Small intestine (tissue), 7 donors: ENCODE data around the gene ACMSD. TPM values are rescaled to one million over a fixed set of nuclear protein-coding genes. Genes with fewer than 3 reads are reported as not detected.
"Not testable (repeated sequence)": the region's sequence is repeated elsewhere in the genome, so short reads cannot be mapped to it uniquely, and the experiment has no call there.

ENCODE experiments used
- DNase-seq, 2 donors: peaks; one replicate each; pipeline versions ENCODE4 v3.0.0 to v3.0.0-alpha.2; 2013
- FAIRE-seq: peaks from 2 replicates; lab custom pipeline; 2012; peaks lifted over from hg19 to GRCh38; lab: Jason Lieb, UNC
- H3K27ac ChIP-seq, 3 donors: one replicate each; pipeline ENCODE4 v1.5.1; 2013; ENCODE audit warnings: low read length in 2 of 3, mild to moderate bottlenecking in 2 of 3, control low read depth in 1 of 3, inconsistent platforms in 1 of 3, low read depth in 1 of 3, moderate library complexity in 1 of 3
- H3K27me3 ChIP-seq, 3 donors: one replicate each; pipeline ENCODE4 v1.6.1; 2013; ENCODE audit warnings: low read length in 3 of 3, inconsistent platforms in 1 of 3; ENCODE audit not compliant: control insufficient read depth in 3 of 3, insufficient read depth in 3 of 3
- H3K36me3 ChIP-seq, 3 donors: one replicate each; pipeline ENCODE4 v1.6.1; 2013; ENCODE audit warnings: low read length in 3 of 3, inconsistent platforms in 1 of 3, low read depth in 1 of 3, mild to moderate bottlenecking in 1 of 3, moderate library complexity in 1 of 3; ENCODE audit not compliant: control insufficient read depth in 3 of 3, insufficient read depth in 2 of 3
- H3K4me1 ChIP-seq, 3 donors: one replicate each; pipeline ENCODE4 v1.6.1; 2013; ENCODE audit warnings: low read length in 2 of 3, inconsistent platforms in 1 of 3, low read depth in 1 of 3, mild to moderate bottlenecking in 1 of 3, moderate library complexity in 1 of 3; ENCODE audit not compliant: control insufficient read depth in 3 of 3, insufficient read depth in 2 of 3
- H3K4me3 ChIP-seq, 3 donors: one replicate each; pipeline ENCODE4 v1.5.1; 2013; ENCODE audit warnings: low read length in 3 of 3, control low read depth in 1 of 3, inconsistent platforms in 1 of 3, low read depth in 1 of 3, mild to moderate bottlenecking in 1 of 3, moderate library complexity in 1 of 3
- H3K9me3 ChIP-seq, 2 donors: one replicate each; pipeline ENCODE4 v1.6.1; 2013; ENCODE audit warnings: low read depth in 1 of 2, low read length in 1 of 2; ENCODE audit not compliant: control insufficient read depth in 2 of 2, insufficient read depth in 1 of 2
- WGBS, 3 donors: extraction: QIAGEN DNeasy Blood & Tissue Kit; methylation state at CpG; one replicate each; pipeline ENCODE4 v1.1.7; 2013; 5-methylcytosine and 5-hydroxymethylcytosine counted together
- polyA plus RNA-seq, 4 donors: library from polyadenylated mRNA; stranded (reverse) in 3 of 4; unstranded in 1 of 4; fragments of 200-250 nt in 3 of 4; fragments of 120-200 nt in 1 of 4; gene quantifications; one replicate each; pipeline versions ENCODE4 v1.2.1 to v1.2.3, GENCODE V29; 2013
- donor health status: healthy with polysubstance abuse.
- donor health status: control.
- donor health status: control.
- donor health status: Bipolar disorder and iron deficiency.
- donor health status: healthy.

The ACMSD gene
- polyA plus RNA-seq, 4 donors, result 0.46 TPM; not detected in 3

DNA sequence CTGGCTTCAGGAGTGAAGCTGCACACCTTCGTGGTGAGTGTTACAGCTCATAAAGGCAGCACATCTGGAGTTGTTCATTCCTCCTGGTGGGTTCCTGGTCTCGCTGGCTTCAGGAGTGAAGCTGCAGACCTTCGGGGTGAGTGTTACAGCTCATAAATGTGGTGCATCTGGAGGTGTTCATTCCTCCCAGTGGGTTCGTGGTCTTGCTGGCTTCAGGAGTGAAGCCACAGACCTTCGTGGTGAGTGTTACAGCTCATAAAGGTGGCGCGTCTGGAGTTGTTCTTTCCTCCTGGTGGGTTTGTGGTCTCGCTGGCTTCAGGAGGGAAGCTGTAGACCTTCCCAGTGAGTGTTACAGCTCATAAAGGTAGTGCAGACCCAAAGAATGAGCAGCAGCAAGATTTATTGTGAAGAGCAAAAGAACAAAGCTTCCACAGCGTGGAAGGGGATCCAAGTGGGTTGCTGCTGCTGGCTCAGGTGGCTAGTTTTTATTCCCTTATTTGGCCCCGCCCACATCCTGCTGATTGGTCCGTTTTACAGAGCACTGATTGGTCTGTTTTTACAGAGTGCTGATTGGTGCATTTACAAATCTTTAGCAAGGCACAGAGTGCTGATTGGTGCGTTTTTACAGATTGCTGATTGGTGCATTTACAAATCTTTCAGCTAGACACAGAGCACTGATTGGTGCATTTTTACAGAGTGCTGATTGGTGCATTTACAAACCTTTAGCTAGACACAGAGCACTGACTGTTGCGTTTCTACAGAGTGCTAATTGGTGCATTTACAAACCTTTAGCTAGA, 34.6 kb upstream of the ACMSD start:
- H3K4me1 ChIP-seq, DNase-seq, H3K4me3 ChIP-seq, FAIRE-seq, H3K27me3 ChIP-seq, H3K27ac ChIP-seq, H3K36me3 ChIP-seq: not testable (repeated sequence)
- H3K9me3 ChIP-seq, result peaks cover 0 to 12% of the 10 kb centered on the region in 2 donors
- WGBS, 3 donors, result 59 to 73% (median 69%) methylated on average over 13 of the region's 13 CpGs

DNA sequence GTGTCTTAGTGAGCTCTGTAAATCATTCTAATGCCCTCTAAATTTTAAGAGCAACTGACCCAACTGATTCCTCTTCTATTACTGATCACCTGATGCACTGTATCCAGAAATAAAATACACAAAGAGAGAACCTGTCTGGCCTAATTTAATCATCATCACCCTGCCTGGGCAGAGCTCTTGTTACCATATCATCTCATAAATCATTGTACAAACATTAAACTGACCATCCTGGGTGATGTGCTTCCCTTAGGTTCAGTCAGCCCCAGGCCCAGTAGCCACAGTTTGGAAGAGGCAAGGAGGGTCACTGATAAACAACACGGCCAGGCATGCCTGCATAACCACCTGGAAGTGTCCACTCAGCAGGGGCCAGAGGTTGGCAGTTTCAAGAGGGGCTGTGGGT, 22.7 kb upstream of the ACMSD start:
- Histone ChIP-seq H3K9me3 (peaks cover 0 to 16% of the 10 kb centered on the region in 2 donors), H3K4me3 (no peak overlapping the region), H3K27ac (no peak overlapping the region), H3K4me1 (no peaks in the 10 kb centered on the region), H3K36me3 (no peaks in the 10 kb centered on the region), H3K27me3 (no peaks in the 10 kb centered on the region)
- 41 to 47% (median 42%) methylated on average over 1 of the region's 1 CpG for WGBS, 3 donors
- DNase-seq, result no peak
- FAIRE-seq, result no peak

DNA sequence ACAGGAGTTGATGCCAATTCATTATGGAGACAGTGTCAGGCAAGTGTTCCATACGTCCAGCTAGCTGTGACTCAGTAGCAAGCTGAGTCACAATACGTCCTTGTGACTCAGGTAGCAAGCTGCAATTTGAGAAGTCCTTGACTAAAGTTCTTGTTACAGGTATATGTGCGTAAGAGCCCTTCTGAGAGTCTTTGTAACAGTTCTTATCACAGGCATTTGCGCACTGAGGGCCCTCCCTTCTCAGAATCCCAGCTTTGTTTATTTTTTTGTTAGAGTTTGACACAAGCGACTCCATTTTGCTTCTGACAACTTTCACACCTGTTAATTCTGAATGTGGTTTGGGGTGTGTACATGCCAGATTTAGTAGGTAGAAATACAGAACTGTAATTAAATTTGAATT, 20.1 kb upstream of the ACMSD start:
- no peaks in the 10 kb centered on the region for H3K27me3 ChIP-seq
- H3K4me3 ChIP-seq, result no peak overlapping the region
- no peaks in the 10 kb centered on the region for H3K36me3 ChIP-seq
- H3K4me1 ChIP-seq, result no peaks in the 10 kb centered on the region
- peak; percentile 7 to 70 for DNase-seq
- no peaks in the 10 kb centered on the region for H3K9me3 ChIP-seq
- no peak for FAIRE-seq
- H3K27ac ChIP-seq, result no peak overlapping the region
- 30 to 61% (median 42%) methylated on average over 5 of the region's 5 CpGs for WGBS, 3 donors

DNA sequence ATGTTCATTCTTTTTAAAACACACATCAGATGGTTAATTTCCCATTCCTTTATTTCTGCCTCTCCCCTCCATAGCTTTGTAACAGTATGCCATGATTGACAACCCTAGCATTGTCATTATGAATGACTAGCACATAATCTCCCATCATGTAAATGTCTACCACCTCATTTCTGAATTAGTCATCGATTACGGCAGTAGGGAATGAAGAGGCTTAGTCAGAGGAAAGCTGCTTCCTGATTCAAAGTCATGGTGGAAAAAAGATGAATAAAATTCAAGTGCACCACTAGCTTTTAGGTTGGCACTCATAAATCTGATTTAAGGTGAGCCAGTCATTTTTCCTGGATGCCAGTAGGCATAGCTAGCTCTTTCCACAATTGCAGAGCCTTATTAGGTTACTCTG, 19.1 kb upstream of the ACMSD start:
- H3K4me1 ChIP-seq, result no peaks in the 10 kb centered on the region
- FAIRE-seq, result no peak
- no peaks in the 10 kb centered on the region for H3K36me3 ChIP-seq
- no peaks in the 10 kb centered on the region for H3K27me3 ChIP-seq
- H3K27ac ChIP-seq, result no peak overlapping the region
- H3K9me3 ChIP-seq, result no peaks in the 10 kb centered on the region
- WGBS, 3 donors, result 69 to 85% (median 72%) methylated on average over 2 of the region's 2 CpGs
- DNase-seq, result no peak
- no peak overlapping the region for H3K4me3 ChIP-seq

DNA sequence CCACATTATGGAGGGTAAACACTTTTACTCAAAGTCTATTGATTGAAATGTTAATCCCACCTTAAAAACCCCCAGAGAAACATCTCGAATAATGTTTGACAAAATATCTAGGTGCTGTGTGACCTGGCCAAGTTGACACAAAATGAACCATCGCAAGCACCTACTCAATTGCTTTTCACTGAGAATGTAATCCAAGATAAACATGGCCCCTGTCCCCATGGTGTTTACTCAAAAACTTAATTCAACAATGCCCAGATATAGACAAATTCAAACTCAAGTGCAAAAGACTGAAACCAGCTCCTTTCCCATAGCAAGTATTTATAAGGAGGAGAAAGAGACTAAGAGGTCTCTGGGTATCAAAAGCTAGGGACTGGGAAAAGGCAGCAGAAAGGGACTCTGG, 15.0 kb upstream of the ACMSD start:
- 35 to 73% (median 38%) methylated on average over 2 of the region's 2 CpGs for WGBS, 3 donors
- no peak for DNase-seq
- Histone ChIP-seq H3K4me3 (no peak overlapping the region), H3K4me1 (no peaks in the 10 kb centered on the region), H3K9me3 (no peaks in the 10 kb centered on the region), H3K36me3 (no peaks in the 10 kb centered on the region), H3K27me3 (no peaks in the 10 kb centered on the region), H3K27ac (no peak overlapping the region)
- FAIRE-seq, result no peak

DNA sequence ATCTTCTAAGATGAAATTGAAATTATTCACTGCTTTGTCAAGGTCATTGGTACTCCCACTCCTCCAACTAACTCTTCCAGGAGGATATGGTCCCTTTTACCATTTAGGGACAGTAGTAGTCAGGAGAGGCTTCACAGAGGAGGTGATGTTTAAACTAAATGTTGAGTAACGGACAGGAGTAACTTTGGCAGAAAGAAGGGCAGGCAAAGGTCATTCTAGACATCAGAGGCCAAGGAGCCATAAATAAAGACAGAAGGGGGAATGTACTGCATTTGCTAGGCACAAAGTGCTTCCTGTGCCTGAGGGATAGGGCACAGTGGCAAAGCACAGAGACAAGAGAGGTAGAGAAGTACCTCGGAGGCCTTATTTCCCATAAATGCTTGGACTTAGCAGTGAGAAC, 14.6 kb upstream of the ACMSD start:
- Histone ChIP-seq H3K27me3 (no peaks in the 10 kb centered on the region), H3K9me3 (no peaks in the 10 kb centered on the region), H3K36me3 (no peaks in the 10 kb centered on the region), H3K4me3 (no peak overlapping the region), H3K27ac (no peak overlapping the region), H3K4me1 (no peaks in the 10 kb centered on the region)
- FAIRE-seq (no peak), DNase-seq (no peak)
- 74 to 86% (median 85%) methylated on average over 2 of the region's 2 CpGs for WGBS, 3 donors

DNA sequence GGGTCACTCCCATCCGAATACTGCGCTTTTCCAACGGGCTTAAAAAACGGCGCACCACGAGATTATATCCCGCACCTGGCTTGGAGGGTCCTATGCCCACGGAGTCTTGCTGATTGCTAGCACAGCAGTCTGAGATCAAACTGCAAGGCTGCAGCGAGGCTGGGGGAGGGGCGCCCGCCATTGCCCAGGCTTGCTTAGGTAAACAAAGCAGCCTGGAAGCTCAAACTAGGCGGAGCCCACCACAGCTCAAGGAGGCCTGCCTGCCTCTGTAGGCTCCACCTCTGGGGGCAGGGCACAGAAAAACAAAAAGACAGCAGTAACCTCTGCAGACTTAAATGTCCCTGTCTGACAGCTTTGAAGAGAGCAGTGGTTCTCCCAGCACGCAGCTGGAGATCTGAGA, 12.7 kb upstream of the ACMSD start:
- not testable (repeated sequence) for H3K36me3 ChIP-seq, DNase-seq, H3K27ac ChIP-seq, FAIRE-seq, H3K9me3 ChIP-seq, H3K4me1 ChIP-seq, H3K4me3 ChIP-seq, H3K27me3 ChIP-seq
- 80 to 86% (median 81%) methylated on average over 8 to 13 of the region's 13 CpGs for WGBS, 3 donors

DNA sequence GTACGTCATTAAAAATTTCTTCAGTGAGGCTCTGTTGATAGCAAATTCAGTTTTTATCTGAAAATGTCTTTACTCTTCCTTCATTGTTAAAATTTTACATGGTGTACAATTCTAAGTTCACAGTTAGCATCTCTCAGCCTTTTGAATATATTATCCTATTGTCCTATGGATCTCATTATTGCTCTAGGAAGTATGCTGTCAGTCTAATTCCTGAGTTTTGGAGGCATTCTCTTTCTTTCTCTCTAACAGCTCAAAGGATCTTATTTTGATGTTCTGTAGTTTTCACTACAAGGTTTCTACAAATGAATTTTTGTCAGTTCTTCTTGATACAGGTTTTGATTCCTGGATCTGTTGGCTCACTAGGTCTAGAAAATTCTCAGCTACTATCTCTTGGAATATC, 2.9 kb upstream of the ACMSD start:
- H3K4me1 ChIP-seq, result no peaks in the 10 kb centered on the region
- no peak for DNase-seq
- no peaks in the 10 kb centered on the region for H3K27me3 ChIP-seq
- no peak for FAIRE-seq
- H3K36me3 ChIP-seq, result no peaks in the 10 kb centered on the region
- peaks cover 0 to 3% of the 10 kb centered on the region in 2 donors for H3K9me3 ChIP-seq
- no peak overlapping the region for H3K27ac ChIP-seq
- no peak overlapping the region for H3K4me3 ChIP-seq
- 94 to 100% (median 97%) methylated on average over 1 of the region's 1 CpG for WGBS, 3 donors

DNA sequence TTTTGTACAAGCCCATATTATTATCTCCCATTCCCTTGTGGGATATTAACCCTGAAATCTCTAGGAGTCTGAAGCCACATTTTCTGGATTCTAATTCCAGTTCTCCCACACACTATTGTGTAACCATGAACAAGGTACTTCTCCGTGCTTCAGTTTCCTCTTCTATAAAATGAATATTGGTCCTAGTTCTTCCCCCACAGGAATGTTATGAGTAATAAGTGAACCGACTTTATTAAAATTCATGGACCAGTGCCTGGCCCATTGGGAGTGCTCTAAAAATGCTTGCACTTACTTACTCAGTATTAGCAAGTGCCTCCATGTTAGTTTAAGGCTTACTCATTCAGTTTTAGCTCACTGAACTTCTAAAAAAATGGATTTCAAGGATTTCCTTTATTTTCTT, 1.4 kb upstream of the ACMSD start:
- H3K27me3 ChIP-seq, result no peaks in the 10 kb centered on the region
- H3K4me3 ChIP-seq, result no peak overlapping the region
- H3K9me3 ChIP-seq, result peaks cover 0 to 3% of the 10 kb centered on the region in 2 donors
- FAIRE-seq (no peak), DNase-seq (no peak)
- WGBS, 3 donors, result 60 to 83% (median 80%) methylated on average over 2 of the region's 2 CpGs
- no peaks in the 10 kb centered on the region for H3K4me1 ChIP-seq
- no peaks in the 10 kb centered on the region for H3K36me3 ChIP-seq
- no peak overlapping the region for H3K27ac ChIP-seq
